SU-DHL-6 (cell line): ENCODE measurements around the gene C22orf15.

ENCODE experiments used
- H2AFZ ChIP-seq: fragments of 200-600 bp; sonication (generic); 2 replicates; pipeline ENCODE4 v1.6.1; 2014; ENCODE audit warnings: low read depth, mild to moderate bottlenecking, moderate library complexity, mixed read lengths, antibody characterized with exemption, low read length; ENCODE audit not compliant: severe bottlenecking
- H3F3A ChIP-seq: fragments of 200-600 bp; shearing (Covaris generic); 2 replicates; pipeline ENCODE4 v1.6.0; 2016; ENCODE audit warnings: antibody characterized with exemption, mild to moderate bottlenecking; ENCODE audit not compliant: insufficient read depth
- H3K27ac ChIP-seq: fragments of 200-600 bp; sonication (generic); 2 replicates; pipeline ENCODE4 v1.5.1; 2016; ENCODE audit warnings: low read depth, mild to moderate bottlenecking, low read length, moderate library complexity, mixed read lengths
- H3K27me3 ChIP-seq: fragments of 200-600 bp; sonication (generic), shearing (Covaris generic); 2 replicates; pipeline ENCODE4 v1.6.0; 2014; ENCODE audit warnings: mild to moderate bottlenecking, low read length
- H3K36me3 ChIP-seq: fragments of 200-600 bp; sonication (generic); 2 replicates; pipeline ENCODE4 v1.6.1; 2014; ENCODE audit warnings: mild to moderate bottlenecking, low read length, mixed read lengths
- H3K4me2 ChIP-seq: fragments of 300-600, 200-600 bp; shearing (Covaris generic), sonication (generic); 2 replicates; pipeline ENCODE4 v1.6.0; 2014; ENCODE audit warnings: low read length, low read depth, mild to moderate bottlenecking; ENCODE audit not compliant: poor library complexity, severe bottlenecking
- H3K4me3 ChIP-seq: fragments of 200-600 bp; sonication (generic); 2 replicates; pipeline ENCODE4 v1.5.1; 2014; ENCODE audit warnings: antibody characterized with exemption, low read length, mild to moderate bottlenecking, mixed read lengths; ENCODE audit not compliant: insufficient read depth, poor library complexity, severe bottlenecking
- H3K79me2 ChIP-seq: fragments of 200-600 bp; sonication (generic); 2 replicates; pipeline ENCODE4 v1.6.1; 2014; ENCODE audit warnings: mild to moderate bottlenecking, low read length, moderate library complexity; ENCODE audit not compliant: insufficient read depth
- H3K9ac ChIP-seq: fragments of 200-600 bp; sonication (generic); 2 replicates; pipeline ENCODE4 v1.7.0; 2014; ENCODE audit warnings: mild to moderate bottlenecking, low read length
- H3K9me2 ChIP-seq: fragments of 200-600 bp; sonication (generic); replicated peaks from 2 replicates; pipeline ENCODE4 v1.6.1; 2014; ENCODE audit warnings: low read length; ENCODE audit not compliant: insufficient read depth
- H3K9me3 ChIP-seq: fragments of 200-600 bp; sonication (generic); 2 replicates; pipeline ENCODE4 v1.6.1; 2014; ENCODE audit warnings: low read length, mixed read lengths; ENCODE audit not compliant: insufficient read depth
- H4K20me1 ChIP-seq: fragments of 200-600 bp; sonication (generic); 2 replicates; pipeline ENCODE4 v1.6.1; 2014; ENCODE audit warnings: low read depth, mild to moderate bottlenecking, antibody characterized with exemption, low read length, moderate library complexity, mixed read lengths
- CTCF ChIP-seq: fragments of 200-600 bp; sonication (generic); IDR thresholded peaks from one replicate; pipeline ENCODE4 v1.5.1; 2017; ENCODE audit warnings: antibody characterized with exemption, mild to moderate bottlenecking, low read length, moderate library complexity; ENCODE audit not compliant: insufficient read depth, poor library complexity, severe bottlenecking
- EZH2phosphoT487 ChIP-seq: fragments of 200-600 bp; sonication (generic), shearing (Covaris generic); conservative IDR thresholded peaks from 2 replicates; pipeline ENCODE4 v1.6.1; 2018; ENCODE audit warnings: mild to moderate bottlenecking, antibody characterized with exemption, low read length, moderate library complexity, mixed read lengths

The C22orf15 gene

DNA sequence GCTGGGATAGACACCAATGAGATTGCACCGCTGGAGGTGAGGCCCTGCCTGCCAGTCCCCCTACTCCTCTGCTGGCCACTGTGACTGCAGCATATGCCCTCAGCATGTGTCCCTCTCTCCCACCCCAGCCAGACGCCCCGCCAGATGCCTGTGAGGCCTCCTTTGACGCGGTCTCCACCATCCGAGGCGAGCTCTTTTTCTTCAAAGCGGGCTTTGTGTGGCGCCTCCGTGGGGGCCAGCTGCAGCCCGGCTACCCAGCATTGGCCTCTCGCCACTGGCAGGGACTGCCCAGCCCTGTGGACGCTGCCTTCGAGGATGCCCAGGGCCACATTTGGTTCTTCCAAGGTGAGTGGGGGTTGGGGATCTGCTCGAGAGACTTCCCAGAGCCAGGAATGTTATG is 18.3 kb downstream of the C22orf15 start:
- Histone ChIP-seq H3K4me3 (no peak overlapping the region), H2AFZ (no peak overlapping the region), H3K36me3 (no peaks in the 10 kb centered on the region), H3F3A (no peaks in the 10 kb centered on the region), H3K9ac (no peak overlapping the region), H3K27ac (no peak overlapping the region), H3K4me2 (no peak overlapping the region), H3K9me2 (no peaks in the 10 kb centered on the region), H3K27me3 (no peaks in the 10 kb centered on the region), H3K79me2 (no peaks in the 10 kb centered on the region), H3K9me3 (no peaks in the 10 kb centered on the region), H4K20me1 (no peaks in the 10 kb centered on the region)
- no peak for TF ChIP-seq CTCF
- TF ChIP-seq EZH2phosphoT487: no peak

DNA sequence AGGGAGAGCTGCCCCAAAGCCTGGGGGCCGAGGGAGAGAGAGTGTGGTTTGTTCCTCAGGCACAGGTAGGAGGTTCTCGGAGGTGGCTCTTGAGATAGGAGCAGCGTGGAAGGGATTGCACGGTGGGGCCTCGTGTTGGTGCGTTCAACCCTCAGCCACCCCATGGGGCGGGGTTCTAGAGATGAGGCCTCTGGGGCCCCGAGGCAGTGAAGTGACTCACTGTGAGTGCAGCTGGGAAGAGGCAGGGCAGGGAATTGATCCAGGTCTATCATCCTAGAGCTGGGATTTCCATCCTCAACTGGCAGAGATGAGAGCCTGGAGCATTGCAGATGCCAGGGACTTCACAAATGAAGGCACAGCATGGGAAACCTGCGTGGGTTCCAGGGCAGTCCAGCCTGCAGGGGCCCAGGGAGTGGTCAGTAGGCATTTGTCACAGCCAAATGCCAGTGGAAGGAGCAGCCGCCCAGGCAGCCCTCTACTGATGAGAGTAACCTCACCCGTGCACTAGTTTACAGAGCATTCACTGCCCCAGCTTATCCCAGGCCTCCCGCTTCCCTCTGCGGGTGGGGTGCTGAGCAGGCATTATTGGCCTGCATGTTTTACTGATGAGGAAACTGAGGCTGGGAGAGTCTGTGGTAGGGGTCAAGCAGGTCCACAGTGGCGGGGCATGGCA is 18.9 kb downstream of the C22orf15 start:
- Histone ChIP-seq H3K9me2 (no peaks in the 10 kb centered on the region), H3K9ac (no peak overlapping the region), H3K79me2 (no peaks in the 10 kb centered on the region), H3K36me3 (no peaks in the 10 kb centered on the region), H3K27ac (no peak overlapping the region), H3K9me3 (no peaks in the 10 kb centered on the region), H3K4me2 (no peak overlapping the region), H3F3A (no peaks in the 10 kb centered on the region; the same call in 1 of the 2 replicates), H3K27me3 (no peaks in the 10 kb centered on the region), H4K20me1 (no peaks in the 10 kb centered on the region), H3K4me3 (no peak overlapping the region), H2AFZ (no peak overlapping the region)
- TF ChIP-seq EZH2phosphoT487: no peak
- TF ChIP-seq CTCF: no peak

- Histone ChIP-seq H3K4me2 (no peak overlapping the region), H3K36me3 (no peaks in the 10 kb centered on the region), H3K9me2 (no peaks in the 10 kb centered on the region), H3F3A (no peaks in the 10 kb centered on the region; the same call in 1 of the 2 replicates), H3K79me2 (peaks cover under 1% of the 10 kb centered on the region; the same call in 1 of the 2 replicates), H3K27ac (no peak overlapping the region), H3K9ac (no peak overlapping the region), H2AFZ (no peak overlapping the region), H3K27me3 (no peaks in the 10 kb centered on the region), H3K9me3 (no peaks in the 10 kb centered on the region), H4K20me1 (no peaks in the 10 kb centered on the region), H3K4me3 (no peak overlapping the region)
- TF ChIP-seq CTCF: no peak
- no peak for TF ChIP-seq EZH2phosphoT487
These were observed 19.5 kb downstream of the C22orf15 start for GRCh38 chr22:23782252-23782651.
